Ishikawa (cell line): Measurements from ENCODE around the gene ELMOD2.

Experiments
- CEBPB ChIP-seq: IDR thresholded peaks from 2 replicates; pipeline ENCODE4 v1.6.1; 2012
- CREB1 ChIP-seq: IDR thresholded peaks from 2 replicates; pipeline ENCODE4 v1.6.1; 2012; ENCODE audit warnings: low read depth
- EP300 ChIP-seq: IDR thresholded peaks from 2 replicates; pipeline ENCODE4 v1.6.1; 2012; ENCODE audit warnings: borderline replicate concordance
- FOXM1 ChIP-seq: IDR thresholded peaks from 2 replicates; pipeline ENCODE4 v1.6.1; 2012; ENCODE audit warnings: low read depth, borderline replicate concordance
- MAX ChIP-seq: IDR thresholded peaks from 2 replicates; pipeline ENCODE4 v1.6.1; 2012
- NFIC ChIP-seq: IDR thresholded peaks from 2 replicates; pipeline ENCODE4 v1.6.1; 2012
- RAD21 ChIP-seq: IDR thresholded peaks from 2 replicates; pipeline ENCODE4 v1.6.1; 2012; ENCODE audit warnings: low read depth
- REST ChIP-seq: IDR thresholded peaks from 2 replicates; pipeline ENCODE4 v1.6.1; 2012; ENCODE audit warnings: low read depth, mild to moderate bottlenecking
- TAF1 ChIP-seq: IDR thresholded peaks from 2 replicates; pipeline ENCODE4 v1.6.1; 2012; ENCODE audit warnings: low read depth, mild to moderate bottlenecking
- USF1 ChIP-seq: IDR thresholded peaks from 2 replicates; pipeline ENCODE4 v1.6.1; 2012
- YY1 ChIP-seq: IDR thresholded peaks from 2 replicates; pipeline ENCODE4 v1.6.1; 2012; ENCODE audit warnings: low read depth

DNA sequence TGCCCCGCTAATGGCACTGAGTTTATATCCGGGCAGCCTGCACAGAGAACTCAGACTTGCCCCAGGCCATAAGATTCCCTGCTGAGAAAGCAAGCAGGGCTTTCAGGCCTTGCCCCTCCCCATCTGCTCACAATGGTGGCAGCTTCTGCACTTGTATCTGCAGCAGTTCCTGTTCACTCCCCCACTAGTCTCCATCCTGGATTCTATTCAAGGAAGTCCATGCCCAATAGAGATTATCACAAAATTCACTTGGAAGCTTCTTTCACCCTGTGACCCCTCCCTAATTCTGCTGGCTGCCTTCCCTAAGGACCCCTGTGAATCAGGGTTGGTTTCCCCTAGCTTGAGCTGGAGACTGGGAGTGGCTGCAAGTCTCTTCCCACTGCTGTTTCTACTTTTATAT, 79.3 kb downstream of the ELMOD2 start:
- TF ChIP-seq CREB1 (no peak), USF1 (no peak), REST (no peak), FOXM1 (no peak), EP300 (no peak), YY1 (no peak), CEBPB (no peak), TAF1 (no peak), NFIC (no peak), MAX (no peak), RAD21 (no peak)
